ENCODE results near the gene ERG. TPM values are rescaled to one million over a fixed set of nuclear protein-coding genes. Genes with fewer than 3 reads are reported as not detected.

The ERG gene
- total and polyA plus RNA-seq, 2 of the 13 experiments (the other 11 are each of a cell fraction or from before 2014, with no cell fraction given), result not detected

GRCh38 chr21:38486706-38487105 lies 11.6 kb downstream of the ERG start (continued):
- TF ChIP-seq ZNF44 (CRISPR knock-in tag; IDR thresholded peaks at IDR 0.05), result no peak
- TF ChIP-seq U2AF1 (optimal IDR thresholded peaks at IDR 0.05; ENCODE audit: low read depth, low read length), result no peak
- TF ChIP-seq ZNF619 (CRISPR knock-in tag; IDR thresholded peaks at IDR 0.05), result no peak
- no peak for TF ChIP-seq PAX8 (CRISPR knock-in tag; IDR thresholded peaks at IDR 0.05; ENCODE audit: borderline replicate concordance)

GRCh38 chr21:38486221-38486620 lies 12.1 kb downstream of the ERG start:
- Histone ChIP-seq H3K9ac (ENCODE audit: insufficient read depth, low read depth, low read length) (no peak overlapping the region), H2AFZ (ENCODE audit: low read length) (no peak overlapping the region), H4K20me1 (ENCODE audit: insufficient read depth, low read length) (no peaks in the 10 kb centered on the region), H3K4me1 (ENCODE audit: insufficient read depth, low read length) (peaks cover 15% of the 10 kb centered on the region; the same call in 1 of the 2 replicates), H3K4me3 (replicated peaks in 1 of 3; ENCODE audit: insufficient read depth in 1 of 3, low read depth in 2 of 3, low read length in 3 of 3) (no peak overlapping the region), H3K27ac (ENCODE audit: extremely low read length, insufficient read depth, low read length) (no peak overlapping the region), H3K27me3 (ENCODE audit: control insufficient read depth in 1 of 2, insufficient read depth in 2 of 2, low read length in 2 of 2) (peaks cover 0 to 3% of the 10 kb centered on the region in 2 experiments; a peak in 2 of 5 replicates), H3K4me2 (ENCODE audit: low read depth, low read length) (no peak overlapping the region), H3K9me3 (ENCODE audit: low read length) (no peaks in the 10 kb centered on the region), H3K36me3 (replicated peaks in 1 of 2; ENCODE audit: control insufficient read depth in 1 of 2, insufficient read depth in 2 of 2, low read length in 2 of 2) (no peaks in the 10 kb centered on the region), H3K79me2 (ENCODE audit: insufficient read depth, low read length) (no peaks in the 10 kb centered on the region)
- ChIA-PET CTCF (ENCODE audit: low intra/inter-chr PET ratio, low total read pairs) (no interaction called here), POLR2A (no interaction called here)
- intact Hi-C loops (cut with micrococcal nuclease; ENCODE audit: unreplicated experiment), result no loop called here
- no TSS peak for BruUV-seq (replicated peaks)
- FAIRE-seq (no peak), DNase-seq (ENCODE audit: low spot score) (no peak), ATAC-seq (no peak)
- in situ Hi-C loops (cut with HindIII; ENCODE audit: extremely low pct_ligation_motif_present, low pct_unique_long_range_greater_than_20kb), result no loop called here
- TF ChIP-seq MLXIP (CRISPR knock-in tag; IDR thresholded peaks at IDR 0.05; ENCODE audit: borderline replicate concordance), result no peak
- no peak for TF ChIP-seq ZSCAN9 (CRISPR knock-in tag; IDR thresholded peaks at IDR 0.05; ENCODE audit: borderline replicate concordance)
- TF ChIP-seq ZEB1 (IDR thresholded peaks at IDR 0.05; ENCODE audit: insufficient replicate concordance, low read depth), result no peak
- TF ChIP-seq ZBTB44 (CRISPR knock-in tag; IDR thresholded peaks at IDR 0.05), result no peak
- no peak for TF ChIP-seq SP140L (CRISPR knock-in tag; IDR thresholded peaks at IDR 0.05; ENCODE audit: borderline replicate concordance)
- no peak for TF ChIP-seq RBFOX2 (IDR thresholded peaks at IDR 0.05; ENCODE audit: low read depth, low read length)
- TF ChIP-seq ZNF138 (CRISPR knock-in tag; IDR thresholded peaks at IDR 0.05; ENCODE audit: low read depth), result no peak
- no peak for TF ChIP-seq HNRNPL (IDR thresholded peaks at IDR 0.05; ENCODE audit: low read depth, low read length)
- TF ChIP-seq ZNF572 (CRISPR knock-in tag; IDR thresholded peaks at IDR 0.05), result no peak
- no peak for TF ChIP-seq MNT (IDR thresholded peaks at IDR 0.05)
- no peak for TF ChIP-seq ZBTB8A (CRISPR knock-in tag; IDR thresholded peaks at IDR 0.05; ENCODE audit: borderline replicate concordance, low read depth)
- no peak for TF ChIP-seq ZNF256 (CRISPR knock-in tag; conservative IDR thresholded peaks at IDR 0.05)
- no peak for TF ChIP-seq SALL2 (CRISPR knock-in tag; IDR thresholded peaks at IDR 0.05)
- WGBS (ENCODE audit: low lambda C conversion rate), result 34% methylated on average over 5 of the region's 5 CpGs

Measured in HepG2 (cell line).